HAP-1 (cell line): ENCODE results near the gene S100A13.
"Not testable (repeated sequence)": the region's sequence is repeated elsewhere in the genome, so short reads cannot be mapped to it uniquely, and the experiment has no call there.

Experiments
- DNase-seq, 2 experiments: peaks; one replicate each; pipeline ENCODE4 v3.0.0-alpha.2; 2016 to 2020; ENCODE audit warnings: low spot score in 2 of 2
- H3K27me3 ChIP-seq: fragments of 250-450 bp; sonication (Bioruptor Pico); 2 replicates; pipeline ENCODE4 v1.5.1; 2020; ENCODE audit warnings: low read depth, mild to moderate bottlenecking, moderate library complexity
- H3K36me3 ChIP-seq: fragments of 250-450 bp; sonication (Bioruptor Pico); replicated peaks from 2 replicates; pipeline ENCODE4 v1.5.1; 2020; ENCODE audit warnings: mild to moderate bottlenecking
- H3K4me1 ChIP-seq: fragments of 250-450 bp; sonication (Bioruptor Pico); 2 replicates; pipeline ENCODE4 v1.5.1; 2020; ENCODE audit warnings: mild to moderate bottlenecking
- H3K4me3 ChIP-seq: fragments of 250-450 bp; sonication (Bioruptor Pico); 2 replicates; pipeline ENCODE4 v1.5.1; 2020; ENCODE audit warnings: mild to moderate bottlenecking, moderate library complexity
- H3K9me3 ChIP-seq: fragments of 250-450 bp; sonication (Bioruptor Pico); 2 replicates; pipeline ENCODE4 v1.5.1; 2020; ENCODE audit warnings: mild to moderate bottlenecking, moderate library complexity
- in situ Hi-C: fragments of 300-500 bp; cut with MboI; formaldehyde crosslinking; loops from 3 replicates; pipeline ENCODE4 v1.14.3; 2020; ENCODE audit warnings: low sequenced_read_pairs, inconsistent platforms, mixed read lengths

S100A13 gene

GRCh38 chr1:153592748-153593147 lies 34.6 kb downstream of the S100A13 start:
- no peak for DNase-seq
- in situ Hi-C loops, result no loop called here
- Histone ChIP-seq H3K4me1 (peaks cover 3% of the 10 kb centered on the region; the same call in 1 of the 2 replicates), H3K36me3 (no peaks in the 10 kb centered on the region), H3K27me3 (no peaks in the 10 kb centered on the region), H3K9me3 (no peaks in the 10 kb centered on the region), H3K4me3 (no peak overlapping the region)

DNA sequence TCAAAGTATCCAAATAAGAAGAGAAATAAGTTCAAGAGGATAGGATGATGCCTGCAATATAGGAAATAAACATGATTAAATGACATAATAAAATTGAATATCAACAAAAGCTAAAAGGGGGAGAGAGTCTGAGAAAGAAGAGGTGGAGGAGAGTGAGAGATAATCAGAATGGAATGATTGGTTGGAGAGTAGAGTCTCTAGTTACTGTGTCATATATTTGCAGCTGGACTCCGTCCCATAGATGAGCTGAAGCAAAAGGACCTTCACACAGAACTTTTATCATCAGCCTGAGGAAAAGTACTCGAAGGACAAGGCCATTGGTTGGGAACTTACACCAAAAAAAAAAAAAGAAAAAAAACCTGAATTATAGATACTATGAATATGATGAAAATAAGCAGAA lies 38.8 kb downstream of the S100A13 start:
- in situ Hi-C loops, result no loop called here
- Histone ChIP-seq H3K4me1 (peaks cover 3% of the 10 kb centered on the region; the same call in 1 of the 2 replicates), H3K9me3 (no peaks in the 10 kb centered on the region), H3K27me3 (no peaks in the 10 kb centered on the region), H3K4me3 (no peak overlapping the region), H3K36me3 (no peaks in the 10 kb centered on the region)
- DNase-seq, result no peak

GRCh38 chr1:153588033-153588432 lies 39.3 kb downstream of the S100A13 start:
- in situ Hi-C loops, H3K9me3 ChIP-seq, DNase-seq, H3K36me3 ChIP-seq, H3K27me3 ChIP-seq, H3K4me3 ChIP-seq, H3K4me1 ChIP-seq: not testable (repeated sequence)

DNA sequence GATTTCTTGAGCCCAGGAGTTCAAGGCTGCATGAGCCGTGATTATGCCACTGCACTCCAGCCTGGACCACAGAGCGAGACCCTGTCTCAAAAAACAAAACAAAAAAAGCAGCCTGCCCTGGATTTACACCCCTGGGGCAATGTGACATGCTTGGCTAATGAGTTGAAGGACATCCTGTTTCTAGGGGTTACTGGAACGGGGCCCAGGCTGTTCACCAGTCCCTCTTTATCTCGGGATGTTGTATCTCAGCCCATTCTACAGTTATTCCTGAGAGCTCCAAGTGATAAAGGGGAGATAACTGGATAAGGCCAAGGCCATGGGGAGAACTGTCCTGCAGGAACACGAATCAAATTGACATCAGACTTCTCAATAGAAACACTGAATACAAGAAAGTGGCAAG lies 40.0 kb downstream of the S100A13 start:
- in situ Hi-C loops, result no loop called here
- no peaks in the 10 kb centered on the region for H3K9me3 ChIP-seq
- no peaks in the 10 kb centered on the region for H3K4me1 ChIP-seq
- no peak for DNase-seq
- no peaks in the 10 kb centered on the region for H3K36me3 ChIP-seq
- no peaks in the 10 kb centered on the region for H3K27me3 ChIP-seq
- no peak overlapping the region for H3K4me3 ChIP-seq

- DNase-seq, result no peak
- no peaks in the 10 kb centered on the region for H3K27me3 ChIP-seq
- H3K36me3 ChIP-seq, result no peaks in the 10 kb centered on the region
- in situ Hi-C loops, result no loop called here
- no peaks in the 10 kb centered on the region for H3K9me3 ChIP-seq
- no peaks in the 10 kb centered on the region for H3K4me1 ChIP-seq
- no peak overlapping the region for H3K4me3 ChIP-seq
Observed at GRCh38 chr1:153586347-153586746, 41.0 kb downstream of the S100A13 start.

DNA sequence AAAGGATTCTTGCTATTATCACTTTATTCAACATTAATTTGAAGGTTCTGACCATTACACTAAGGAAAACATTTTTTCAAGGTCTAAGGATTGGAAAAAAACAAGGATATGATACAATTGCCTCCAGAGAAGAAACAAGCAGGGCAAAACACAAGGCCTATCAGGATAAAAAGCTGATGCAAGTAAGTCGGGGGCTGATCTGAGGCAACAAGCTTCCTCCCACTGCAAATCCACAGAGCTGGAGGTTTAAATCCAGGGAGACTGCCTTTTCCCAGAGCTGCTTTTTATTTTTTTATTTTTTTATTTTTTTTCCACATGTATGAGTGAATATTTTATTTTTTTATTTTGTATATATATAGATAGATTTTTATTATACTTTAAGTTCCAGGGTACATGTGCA lies 42.3 kb downstream of the S100A13 start:
- H3K9me3 ChIP-seq, result no peaks in the 10 kb centered on the region
- DNase-seq, result no peak
- no peaks in the 10 kb centered on the region for H3K4me1 ChIP-seq
- no peaks in the 10 kb centered on the region for H3K36me3 ChIP-seq
- no peak overlapping the region for H3K4me3 ChIP-seq
- H3K27me3 ChIP-seq, result no peaks in the 10 kb centered on the region
- in situ Hi-C loops, result no loop called here

GRCh38 chr1:153583976-153584375 lies 43.3 kb downstream of the S100A13 start:
- no peak overlapping the region for H3K4me3 ChIP-seq
- no peak for DNase-seq
- in situ Hi-C loops, result no loop called here
- H3K36me3 ChIP-seq, result no peaks in the 10 kb centered on the region
- H3K4me1 ChIP-seq, result no peaks in the 10 kb centered on the region
- H3K9me3 ChIP-seq, result no peaks in the 10 kb centered on the region
- no peaks in the 10 kb centered on the region for H3K27me3 ChIP-seq

DNA sequence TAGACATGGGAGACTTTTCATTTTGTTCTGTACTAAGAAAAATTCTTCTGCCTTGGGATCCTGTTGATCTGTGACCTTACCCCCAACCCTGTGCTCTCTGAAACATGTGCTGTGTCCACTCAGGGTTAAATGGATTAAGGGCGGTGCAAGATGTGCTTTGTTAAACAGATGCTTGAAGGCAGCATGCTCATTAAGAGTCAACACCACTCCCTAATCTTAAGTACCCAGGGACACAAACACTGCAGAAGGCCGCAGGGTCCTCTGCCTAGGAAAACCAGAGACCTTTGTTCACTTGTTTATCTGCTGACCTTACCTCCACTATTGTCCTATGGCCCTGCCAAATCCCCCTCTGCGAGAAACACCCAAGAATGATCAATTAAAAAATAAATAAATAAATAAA lies 43.8 kb downstream of the S100A13 start:
- H3K27me3 ChIP-seq, in situ Hi-C loops, H3K9me3 ChIP-seq, H3K4me1 ChIP-seq, DNase-seq, H3K36me3 ChIP-seq, H3K4me3 ChIP-seq: not testable (repeated sequence)

DNA sequence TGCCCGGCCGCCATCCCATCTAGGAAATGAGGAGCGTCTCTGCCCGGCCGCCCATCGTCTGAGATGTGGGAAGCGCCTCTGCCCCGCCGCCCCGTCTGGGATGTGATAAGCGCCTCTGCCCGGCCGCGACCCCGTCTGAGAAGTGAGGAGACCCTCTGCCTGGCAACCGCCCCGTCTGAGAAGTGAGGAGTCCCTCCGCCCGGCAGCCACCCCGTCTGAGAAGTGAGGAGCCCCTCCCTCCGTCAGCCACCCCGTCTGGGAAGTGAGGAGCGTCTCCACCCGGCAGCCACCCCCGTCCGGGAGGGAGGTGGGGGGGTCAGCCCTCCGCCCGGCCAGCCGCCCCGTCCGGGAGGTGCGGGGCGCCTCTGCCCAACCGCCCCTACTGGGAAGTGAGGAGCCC lies 44.5 kb downstream of the S100A13 start:
- DNase-seq, H3K27me3 ChIP-seq, in situ Hi-C loops, H3K9me3 ChIP-seq, H3K4me3 ChIP-seq, H3K36me3 ChIP-seq: not testable (repeated sequence)
- H3K4me1 ChIP-seq, result peaks cover 10% of the 10 kb centered on the region

DNA sequence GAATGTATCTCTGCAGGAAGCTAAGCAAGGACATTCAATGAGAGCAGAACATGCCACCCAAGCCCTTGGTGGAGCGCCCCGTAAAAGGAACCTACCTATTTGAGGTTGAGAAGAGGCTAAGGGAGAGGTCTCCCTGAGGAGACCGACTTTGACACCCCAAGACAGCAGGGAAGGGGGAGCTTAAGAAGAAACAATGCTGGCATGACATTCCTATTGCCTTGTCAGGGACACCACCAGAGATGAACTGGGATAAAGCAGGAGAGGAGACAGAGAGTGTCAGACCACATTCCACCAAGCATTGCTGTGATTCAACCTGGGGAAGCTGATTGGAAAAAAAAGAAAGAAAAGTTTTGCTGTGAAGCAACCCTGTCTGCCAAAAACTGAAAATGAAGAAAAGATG lies 48.4 kb downstream of the S100A13 start:
- Histone ChIP-seq H3K9me3 (no peaks in the 10 kb centered on the region; the same call in 1 of the 2 replicates), H3K27me3 (no peaks in the 10 kb centered on the region), H3K4me1 (peaks cover 14% of the 10 kb centered on the region), H3K4me3 (no peak overlapping the region), H3K36me3 (no peaks in the 10 kb centered on the region)
- DNase-seq, result no peak
- in situ Hi-C loops, result no loop called here

DNA sequence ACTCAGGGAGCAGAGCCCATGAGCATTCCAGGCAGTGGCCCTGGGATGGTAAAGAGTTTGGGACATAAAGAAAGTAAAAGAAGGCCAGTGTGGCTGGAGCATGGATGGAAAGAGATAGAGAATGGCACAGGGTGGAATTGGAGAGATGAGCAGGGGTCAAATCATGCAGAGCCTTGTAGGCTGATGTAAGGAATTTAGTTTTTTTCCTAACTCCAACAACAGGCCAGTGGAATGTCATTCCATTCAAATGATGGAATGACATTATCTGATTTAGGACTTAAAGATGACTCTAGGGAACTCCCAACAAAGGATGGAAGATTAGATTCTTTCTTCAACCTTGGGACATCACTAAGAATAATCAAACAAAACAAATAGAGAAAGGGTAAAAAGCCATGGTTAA lies 48.8 kb downstream of the S100A13 start:
- peaks cover 14% of the 10 kb centered on the region for H3K4me1 ChIP-seq
- no peak overlapping the region for H3K4me3 ChIP-seq
- H3K36me3 ChIP-seq, result no peaks in the 10 kb centered on the region
- DNase-seq, result no peak
- H3K9me3 ChIP-seq, result no peaks in the 10 kb centered on the region; the same call in 1 of the 2 replicates
- H3K27me3 ChIP-seq, result no peaks in the 10 kb centered on the region
- in situ Hi-C loops, result no loop called here

- Histone ChIP-seq H3K27me3 (no peaks in the 10 kb centered on the region), H3K4me1 (peaks cover 14% of the 10 kb centered on the region), H3K4me3 (no peak overlapping the region), H3K9me3 (no peaks in the 10 kb centered on the region; the same call in 1 of the 2 replicates), H3K36me3 (no peaks in the 10 kb centered on the region)
- in situ Hi-C loops, result no loop called here
- peak in 1 of 2 experiments; percentile 28 for DNase-seq
Observed at GRCh38 chr1:153577624-153578051, 49.7 kb downstream of the S100A13 start.

DNA sequence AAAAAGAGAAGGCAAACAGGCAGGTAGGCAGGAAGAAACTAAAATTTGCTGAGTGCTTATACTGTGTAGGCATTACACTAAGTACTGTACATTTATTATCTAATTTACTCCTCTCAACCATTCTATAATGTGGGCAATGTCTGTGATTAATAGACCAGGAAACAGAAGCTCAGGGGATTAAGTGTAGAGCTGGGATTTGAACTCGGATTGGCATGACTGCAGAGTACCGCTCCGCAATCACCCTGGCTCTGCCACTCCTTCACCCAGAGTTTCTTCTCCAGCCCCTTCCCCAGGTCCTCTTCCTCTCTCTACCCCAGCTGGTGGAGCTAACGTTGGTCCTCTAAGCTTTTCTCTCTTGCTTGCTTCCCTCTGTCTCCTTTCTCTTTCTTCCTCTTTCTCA lies 50.2 kb downstream of the S100A13 start:
- no peak overlapping the region for H3K4me3 ChIP-seq
- no peaks in the 10 kb centered on the region; the same call in 1 of the 2 replicates for H3K9me3 ChIP-seq
- peaks cover 14% of the 10 kb centered on the region for H3K4me1 ChIP-seq
- DNase-seq, result no peak
- no peaks in the 10 kb centered on the region for H3K27me3 ChIP-seq
- in situ Hi-C loops, result no loop called here
- H3K36me3 ChIP-seq, result no peaks in the 10 kb centered on the region

GRCh38 chr1:153575497-153575896 lies 51.8 kb downstream of the S100A13 start:
- peak in 1 of 2 experiments; percentile 54 for DNase-seq
- H3K4me3 ChIP-seq, H3K9me3 ChIP-seq, H3K27me3 ChIP-seq, in situ Hi-C loops, H3K36me3 ChIP-seq: not testable (repeated sequence)
- H3K4me1 ChIP-seq, result peaks cover 14% of the 10 kb centered on the region

DNA sequence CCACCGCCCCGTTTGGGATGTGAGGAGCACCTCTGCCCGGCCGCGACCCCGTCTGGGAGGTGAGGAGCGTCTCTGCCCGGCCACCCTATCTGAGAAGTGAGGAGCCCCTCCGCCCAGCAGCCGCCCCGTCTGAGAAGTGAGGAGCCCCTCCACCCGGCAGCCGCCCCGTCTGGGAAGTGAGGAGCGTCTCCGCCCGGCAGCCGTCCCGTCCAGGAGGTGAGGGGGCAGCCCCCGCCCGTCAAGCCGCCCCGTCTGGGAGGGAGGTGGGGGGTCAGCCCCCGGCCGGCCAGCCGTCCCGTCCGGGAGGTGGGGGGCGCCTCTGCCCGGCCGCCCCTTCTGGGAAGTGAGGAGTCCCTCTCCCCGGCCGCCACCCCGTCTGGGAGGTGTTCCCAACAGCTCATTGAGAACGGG lies 52.2 kb downstream of the S100A13 start:
- H3K27me3 ChIP-seq, in situ Hi-C loops, H3K9me3 ChIP-seq, H3K36me3 ChIP-seq, DNase-seq, H3K4me3 ChIP-seq: not testable (repeated sequence)
- H3K4me1 ChIP-seq, result peaks cover 14% of the 10 kb centered on the region
